CD14-positive monocyte (primary cell): Measurements from ENCODE around the gene COQ8B. TPM values are rescaled to one million over a fixed set of nuclear protein-coding genes. Genes with fewer than 3 reads are reported as not detected.

Experiments used
- DNase-seq, 3 donors: peaks; one replicate each; pipeline ENCODE4 v3.0.0-alpha.2; 2011 to 2022
- H2AFZ ChIP-seq: 2 replicates; pipeline ENCODE4 v1.6.0; 2012; ENCODE audit warnings: mild to moderate bottlenecking, low read depth, low read length, inconsistent platforms; ENCODE audit not compliant: insufficient read depth, poor library complexity, severe bottlenecking
- H3K27ac ChIP-seq, 2 donors: 1 replicate in 1 of 2; 2 replicates in 1 of 2; pipeline ENCODE4 v1.5.1; 2012 to 2013; ENCODE audit warnings: low read length in 2 of 2, control low read depth in 1 of 2, inconsistent platforms in 1 of 2, low read depth in 1 of 2, mild to moderate bottlenecking in 1 of 2
- H3K27me3 ChIP-seq, 2 donors: one replicate each; pipeline versions ENCODE4 v1.6.0 to v1.6.1; 2011 to 2013; ENCODE audit warnings: low read length in 2 of 2; ENCODE audit not compliant: control insufficient read depth in 2 of 2, insufficient read depth in 2 of 2
- H3K36me3 ChIP-seq, 2 donors: replicated peaks in 1 of 2; 1 replicate in 1 of 2; 2 replicates in 1 of 2; pipeline versions ENCODE4 v1.5.1 to v1.6.1; 2012 to 2013; ENCODE audit warnings: low read length in 2 of 2, control low read depth in 1 of 2, inconsistent platforms in 1 of 2, mild to moderate bottlenecking in 1 of 2; ENCODE audit not compliant: insufficient read depth in 2 of 2, control insufficient read depth in 1 of 2
- H3K4me1 ChIP-seq, 2 donors: 1 replicate in 1 of 2; 2 replicates in 1 of 2; pipeline versions ENCODE4 v1.5.1 to v1.6.1; 2012 to 2013; ENCODE audit warnings: low read length in 2 of 2, control low read depth in 1 of 2, inconsistent platforms in 1 of 2, mild to moderate bottlenecking in 1 of 2, moderate library complexity in 1 of 2; ENCODE audit not compliant: insufficient read depth in 2 of 2, control insufficient read depth in 1 of 2
- H3K4me2 ChIP-seq: replicated peaks from 2 replicates; pipeline ENCODE3; 2012; ENCODE audit warnings: low read length, moderate library complexity, mild to moderate bottlenecking; ENCODE audit not compliant: poor library complexity, severe bottlenecking; ENCODE audit errors: extremely low read depth
- H3K4me3 ChIP-seq, 3 experiments: fragments of 200-600 bp in 1 of 3; sonication (generic) in 1 of 3; replicated peaks in 1 of 3; 1 replicate in 2 of 3; 2 replicates in 1 of 3; pipeline ENCODE4 v1.5.1; 2011 to 2013; ENCODE audit warnings: low read length in 3 of 3, mild to moderate bottlenecking in 3 of 3, control low read depth in 2 of 3, low read depth in 2 of 3, inconsistent platforms in 1 of 3, moderate library complexity in 1 of 3
- H3K79me2 ChIP-seq: 2 replicates; pipeline ENCODE4 v1.6.0; 2012; ENCODE audit warnings: mild to moderate bottlenecking, control low read depth, inconsistent platforms, low read length, moderate library complexity; ENCODE audit not compliant: insufficient read depth
- H3K9ac ChIP-seq: 2 replicates; pipeline ENCODE4 v1.6.0; 2017; ENCODE audit warnings: low read length, mild to moderate bottlenecking; ENCODE audit not compliant: insufficient read depth, poor library complexity, severe bottlenecking
- H3K9me3 ChIP-seq, 2 donors: replicated peaks in 1 of 2; 1 replicate in 1 of 2; 2 replicates in 1 of 2; pipeline versions ENCODE4 v1.5.1 to v1.6.1; 2012 to 2013; ENCODE audit warnings: low read length in 2 of 2, control low read depth in 1 of 2; ENCODE audit not compliant: control insufficient read depth in 1 of 2, insufficient read depth in 1 of 2
- H4K20me1 ChIP-seq: 2 replicates; pipeline ENCODE4 v1.6.0; 2012; ENCODE audit warnings: mild to moderate bottlenecking, low read length, control low read depth, moderate library complexity; ENCODE audit not compliant: insufficient read depth
- H3K27ac Mint-ChIP-seq, 7 donors: one replicate each; pipeline ENCODE4 v1.8.0; 2020; ENCODE audit warnings: mild to moderate bottlenecking in 7 of 7, mixed read lengths in 7 of 7, moderate library complexity in 6 of 7, inconsistent platforms in 2 of 7
- H3K27me3 Mint-ChIP-seq, 3 donors: one replicate each; pipeline ENCODE4 v1.8.0; 2021 to 2022; ENCODE audit warnings: low read depth in 3 of 3, mild to moderate bottlenecking in 3 of 3, mixed read lengths in 3 of 3, moderate library complexity in 3 of 3, inconsistent platforms in 1 of 3
- H3K36me3 Mint-ChIP-seq, 2 donors: one replicate each; pipeline ENCODE4 v1.8.0; 2020; ENCODE audit warnings: mixed read lengths in 2 of 2, inconsistent platforms in 1 of 2, mild to moderate bottlenecking in 1 of 2
- H3K4me1 Mint-ChIP-seq: one replicate; pipeline ENCODE4 v1.8.0; 2020; ENCODE audit warnings: mild to moderate bottlenecking, mixed read lengths
- H3K4me3 Mint-ChIP-seq, 2 donors: one replicate each; pipeline ENCODE4 v1.8.0; 2020; ENCODE audit warnings: mild to moderate bottlenecking in 2 of 2, mixed read lengths in 2 of 2, moderate library complexity in 1 of 2
- H3K9me3 Mint-ChIP-seq, 7 donors: one replicate each; pipeline ENCODE4 v1.8.0; 2020 to 2022; ENCODE audit warnings: mixed read lengths in 7 of 7, mild to moderate bottlenecking in 6 of 7, moderate library complexity in 6 of 7, inconsistent platforms in 2 of 7
- WGBS: methylation state at CpG from one replicate; pipeline ENCODE4 v1.1.5; 2013; ENCODE audit warnings: missing lambda C conversion rate; ENCODE audit not compliant: insufficient coverage; 5-methylcytosine and 5-hydroxymethylcytosine counted together
- intact Hi-C, 2 donors: fragments of 100-400 bp; cut with micrococcal nuclease; formaldehyde crosslinking; loops; one replicate each; pipeline versions ENCODE4 v1.15.0 to v1.15.1; 2023
- polyA plus RNA-seq, 3 donors: library from polyadenylated mRNA; depleted of rRNA in 1 of 3; unstranded in 2 of 3; stranded (reverse) in 1 of 3; fragments of 300-500 nt in 2 of 3; fragments of >200 nt in 1 of 3; fragmentation: Illumina TruSeq in 2 of 3; gene quantifications; 1 replicate in 2 of 3; 2 replicates in 1 of 3; pipeline ENCODE4 v1.2.3, GENCODE V29; 2012 to 2021
- TF ChIP-seq, protein P1 (sequence below): fragments of 200-600 bp; IDR thresholded peaks from one replicate; pipeline ENCODE4 v1.8.0; 2022; ENCODE audit warnings: antibody characterized with exemption, mild to moderate bottlenecking

Gene COQ8B
- polyA plus RNA-seq, 3 donors = 16.0 to 44.0 (median 23.4) TPM

- DNase-seq = no peak
- H2AFZ ChIP-seq = no peak overlapping the region
- H3K27ac ChIP-seq = no peak overlapping the region
- H3K27me3 ChIP-seq = no peaks in the 10 kb centered on the region
- intact Hi-C loops = no loop called here
- TF ChIP-seq, protein P1, sequence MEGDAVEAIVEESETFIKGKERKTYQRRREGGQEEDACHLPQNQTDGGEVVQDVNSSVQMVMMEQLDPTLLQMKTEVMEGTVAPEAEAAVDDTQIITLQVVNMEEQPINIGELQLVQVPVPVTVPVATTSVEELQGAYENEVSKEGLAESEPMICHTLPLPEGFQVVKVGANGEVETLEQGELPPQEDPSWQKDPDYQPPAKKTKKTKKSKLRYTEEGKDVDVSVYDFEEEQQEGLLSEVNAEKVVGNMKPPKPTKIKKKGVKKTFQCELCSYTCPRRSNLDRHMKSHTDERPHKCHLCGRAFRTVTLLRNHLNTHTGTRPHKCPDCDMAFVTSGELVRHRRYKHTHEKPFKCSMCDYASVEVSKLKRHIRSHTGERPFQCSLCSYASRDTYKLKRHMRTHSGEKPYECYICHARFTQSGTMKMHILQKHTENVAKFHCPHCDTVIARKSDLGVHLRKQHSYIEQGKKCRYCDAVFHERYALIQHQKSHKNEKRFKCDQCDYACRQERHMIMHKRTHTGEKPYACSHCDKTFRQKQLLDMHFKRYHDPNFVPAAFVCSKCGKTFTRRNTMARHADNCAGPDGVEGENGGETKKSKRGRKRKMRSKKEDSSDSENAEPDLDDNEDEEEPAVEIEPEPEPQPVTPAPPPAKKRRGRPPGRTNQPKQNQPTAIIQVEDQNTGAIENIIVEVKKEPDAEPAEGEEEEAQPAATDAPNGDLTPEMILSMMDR = no peak
- Mint-ChIP-seq H3K27me3 (peaks cover 0 to 1% (median 0%) of the 10 kb centered on the region in 3 donors), H3K9me3 (no peaks in the 10 kb centered on the region), H3K4me3 (no peak overlapping the region), H3K36me3 (peaks cover 70 to 83% of the 10 kb centered on the region in 2 donors), H3K4me1 (no peaks in the 10 kb centered on the region), H3K27ac (peak overlapping the region in 4 of 7 donors; percentile 43 to 79 (median 62))
- no peak overlapping the region for H3K4me3 ChIP-seq
- no peaks in the 10 kb centered on the region for H3K79me2 ChIP-seq
- H3K9me3 ChIP-seq = no peaks in the 10 kb centered on the region
- H4K20me1 ChIP-seq = no peaks in the 10 kb centered on the region
- H3K4me1 ChIP-seq = no peaks in the 10 kb centered on the region
- H3K9ac ChIP-seq = no peak overlapping the region
- WGBS = 96% methylated on average over 20 of the region's 24 CpGs
- H3K4me2 ChIP-seq = no peak overlapping the region
- H3K36me3 ChIP-seq = peaks cover 71 to 89% of the 10 kb centered on the region in 2 donors
These were observed 13.5 kb downstream of the COQ8B start for GRCh38 chr19:40703029-40703755.

DNA sequence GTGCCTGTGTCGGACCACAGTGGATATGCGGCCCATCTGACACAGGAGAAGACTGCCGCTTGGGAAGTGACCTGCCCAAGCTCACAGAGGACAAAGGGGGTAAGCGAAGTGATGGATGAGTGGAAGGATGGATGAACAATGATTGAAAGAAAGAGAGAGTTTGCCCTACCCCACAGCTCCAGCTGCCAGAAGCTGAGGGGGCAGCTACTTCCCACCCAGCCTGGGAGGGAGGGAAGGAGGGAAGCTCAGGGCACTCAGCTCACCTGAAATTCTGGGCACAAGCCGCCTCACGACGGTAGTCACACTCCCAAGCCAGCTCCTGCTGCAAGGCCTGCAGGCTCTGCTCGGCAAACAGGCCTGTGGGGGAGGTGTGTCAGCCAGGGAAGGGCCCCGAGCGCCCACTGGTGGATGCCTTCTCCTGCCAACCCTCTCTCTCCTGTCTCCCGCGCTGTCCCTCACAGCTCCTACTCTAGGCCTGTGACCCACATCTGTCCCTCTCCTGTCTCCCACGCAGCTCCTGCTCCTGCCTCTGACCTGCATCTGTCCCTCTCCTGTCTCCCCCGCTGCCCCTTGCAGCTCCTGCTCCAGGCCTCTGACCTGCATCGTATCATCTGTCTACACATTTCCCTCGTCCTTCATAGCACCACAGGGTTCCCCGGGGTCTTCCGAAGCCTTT, 14.2 kb downstream of the COQ8B start:
- Mint-ChIP-seq H3K4me3 (no peak overlapping the region), H3K36me3 (peaks cover 66 to 80% of the 10 kb centered on the region in 2 donors)

More for the DNA sequence above, 14.2 kb downstream of the COQ8B start:
- Histone ChIP-seq H3K4me2 (no peak overlapping the region), H3K9me3 (no peaks in the 10 kb centered on the region), H2AFZ (no peak overlapping the region), H3K27ac (no peak overlapping the region), H3K4me3 (no peak overlapping the region), H3K9ac (no peak overlapping the region), H4K20me1 (no peaks in the 10 kb centered on the region), H3K36me3 (peaks cover 64 to 82% of the 10 kb centered on the region in 2 donors), H3K27me3 (no peaks in the 10 kb centered on the region), H3K4me1 (no peaks in the 10 kb centered on the region), H3K79me2 (no peaks in the 10 kb centered on the region)
- no peak for DNase-seq
- Mint-ChIP-seq H3K27ac (no peak overlapping the region), H3K4me1 (no peaks in the 10 kb centered on the region), H3K9me3 (no peaks in the 10 kb centered on the region), H3K27me3 (peaks cover 0 to 1% (median 0%) of the 10 kb centered on the region in 3 donors)
- TF ChIP-seq, protein P1 = no peak
- WGBS = 90% methylated on average over 12 of the region's 18 CpGs
- intact Hi-C loops = no loop called here
